ENCODE measurements around the gene LECT2. TPM values are rescaled to one million over a fixed set of nuclear protein-coding genes. Genes with fewer than 3 reads are reported as not detected.

The LECT2 gene
- total RNA-seq, 1 donor from 2014 or later = not detected

DNA sequence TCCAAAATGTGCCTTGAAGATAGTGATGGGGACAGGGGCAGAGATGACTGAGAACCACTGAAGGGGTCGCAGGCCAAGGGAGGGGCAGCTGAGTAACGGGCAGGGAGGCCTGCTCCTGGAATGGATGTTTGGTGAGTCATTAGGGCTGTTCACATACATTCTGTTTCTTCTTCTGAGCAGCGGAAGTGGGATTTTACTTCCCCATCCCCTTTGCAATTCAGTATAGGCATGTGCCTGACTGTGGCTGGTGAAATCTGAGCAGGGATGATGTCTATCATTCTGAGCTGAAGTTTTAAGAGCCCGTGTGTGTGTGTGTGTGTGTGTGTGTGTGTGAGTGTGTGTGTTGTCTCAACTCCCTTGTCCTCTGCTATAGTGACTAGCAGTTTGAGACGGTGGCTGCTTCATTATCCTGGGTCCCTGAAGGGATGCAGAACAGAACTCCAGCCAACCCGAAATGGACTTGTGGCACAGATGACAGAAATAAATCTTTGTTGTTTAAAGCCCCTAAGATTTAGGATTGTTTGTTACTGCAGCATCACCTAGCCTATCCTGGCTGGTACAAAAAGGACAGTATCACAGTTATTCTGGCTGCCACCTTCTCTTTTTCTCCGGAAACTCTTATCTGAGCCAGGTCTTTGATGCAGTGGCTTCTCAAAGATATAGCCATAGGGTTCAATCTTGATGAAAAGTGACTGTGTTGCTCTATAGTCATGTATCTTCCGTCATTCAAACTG, 44.8 kb upstream of the LECT2 start:
- H3K4me3 Mint-ChIP-seq = no peak overlapping the region
- no peak for DNase-seq (ENCODE audit: extremely low spot score, unreplicated experiment)
- no peak for TF ChIP-seq CTCF (conservative IDR thresholded peaks at IDR 0.05)
- H3K27ac Mint-ChIP-seq = no peak overlapping the region
- H3K27me3 Mint-ChIP-seq = peaks cover 42% of the 10 kb centered on the region
- no peaks in the 10 kb centered on the region for H3K9me3 Mint-ChIP-seq
- peaks cover 47% of the 10 kb centered on the region for H3K4me1 Mint-ChIP-seq (ENCODE audit: unreplicated experiment)
- no peaks in the 10 kb centered on the region for H3K36me3 Mint-ChIP-seq

DNA sequence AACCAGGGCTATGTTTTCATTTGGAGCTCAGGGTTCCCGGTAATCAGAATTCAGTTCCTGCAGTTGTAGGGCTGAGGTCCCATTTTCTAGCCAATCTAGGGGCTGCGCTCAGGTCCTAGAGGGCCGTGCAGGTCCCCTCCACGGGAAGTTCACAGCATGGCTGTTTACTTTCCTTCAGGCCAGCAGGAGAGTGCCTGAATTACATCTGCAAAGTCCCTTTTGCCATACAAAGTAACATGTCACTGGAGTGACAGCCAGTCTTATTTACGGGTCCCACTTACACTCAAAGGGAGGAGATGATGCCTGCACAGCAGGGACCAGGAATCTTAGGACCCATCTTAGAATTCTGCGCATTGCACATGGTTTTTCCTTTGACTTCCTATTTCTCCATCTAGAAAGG, 44.1 kb upstream of the LECT2 start:
- H3K4me3 Mint-ChIP-seq = no peak overlapping the region
- H3K9me3 Mint-ChIP-seq = no peaks in the 10 kb centered on the region
- peaks cover 48% of the 10 kb centered on the region for H3K4me1 Mint-ChIP-seq (ENCODE audit: unreplicated experiment)
- peaks cover 46% of the 10 kb centered on the region for H3K27me3 Mint-ChIP-seq
- no peaks in the 10 kb centered on the region for H3K36me3 Mint-ChIP-seq
- H3K27ac Mint-ChIP-seq = no peak overlapping the region
- TF ChIP-seq CTCF (conservative IDR thresholded peaks at IDR 0.05) = no peak
- DNase-seq (ENCODE audit: extremely low spot score, unreplicated experiment) = no peak

- H3K27me3 Mint-ChIP-seq = peaks cover 49% of the 10 kb centered on the region
- H3K27ac Mint-ChIP-seq = no peak overlapping the region
- H3K4me3 Mint-ChIP-seq = no peak overlapping the region
- peaks cover 59% of the 10 kb centered on the region for H3K4me1 Mint-ChIP-seq (ENCODE audit: unreplicated experiment)
- no peaks in the 10 kb centered on the region for H3K9me3 Mint-ChIP-seq
- TF ChIP-seq CTCF (conservative IDR thresholded peaks at IDR 0.05) = no peak
- DNase-seq (ENCODE audit: extremely low spot score, unreplicated experiment) = no peak
- H3K36me3 Mint-ChIP-seq = no peaks in the 10 kb centered on the region
Measured at GRCh38 chr5:135997673-135998335, 43.0 kb upstream of the LECT2 start.

DNA sequence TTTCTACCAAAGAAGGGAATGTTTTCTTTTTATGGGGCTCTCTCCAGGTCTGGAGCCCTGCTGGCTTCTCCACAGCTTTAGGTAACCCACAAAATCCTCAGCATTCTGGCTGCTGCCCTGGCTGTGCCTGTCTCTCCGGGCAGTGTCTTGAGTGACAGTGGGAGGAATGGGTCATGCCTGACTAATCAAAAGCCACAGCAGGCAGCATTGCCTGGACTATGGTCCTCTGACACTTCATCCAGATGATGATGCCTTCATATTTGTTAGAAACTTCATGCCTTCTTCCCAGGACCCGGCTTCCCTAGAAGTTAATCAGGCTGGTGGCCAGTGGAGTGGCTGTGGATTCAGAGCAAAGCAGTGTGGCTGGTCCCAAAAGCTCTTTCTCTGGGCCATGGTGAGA, 41.8 kb upstream of the LECT2 start:
- H3K36me3 Mint-ChIP-seq = no peaks in the 10 kb centered on the region
- no peak for DNase-seq (ENCODE audit: extremely low spot score, unreplicated experiment)
- no peak overlapping the region for H3K27ac Mint-ChIP-seq
- no peaks in the 10 kb centered on the region for H3K9me3 Mint-ChIP-seq
- no peak for TF ChIP-seq CTCF (conservative IDR thresholded peaks at IDR 0.05)
- H3K27me3 Mint-ChIP-seq = peaks cover 52% of the 10 kb centered on the region
- no peak overlapping the region for H3K4me3 Mint-ChIP-seq
- peaks cover 54% of the 10 kb centered on the region for H3K4me1 Mint-ChIP-seq (ENCODE audit: unreplicated experiment)

- H3K9me3 Mint-ChIP-seq = no peaks in the 10 kb centered on the region
- no peak overlapping the region for H3K27ac Mint-ChIP-seq
- DNase-seq (ENCODE audit: extremely low spot score, unreplicated experiment) = no peak
- TF ChIP-seq CTCF (conservative IDR thresholded peaks at IDR 0.05) = no peak
- peaks cover 52% of the 10 kb centered on the region for H3K27me3 Mint-ChIP-seq
- H3K4me3 Mint-ChIP-seq = no peak overlapping the region
- H3K36me3 Mint-ChIP-seq = no peaks in the 10 kb centered on the region
- H3K4me1 Mint-ChIP-seq (ENCODE audit: unreplicated experiment) = peaks cover 53% of the 10 kb centered on the region
Measured at GRCh38 chr5:135995976-135996375, 41.2 kb upstream of the LECT2 start.

All from type B pancreatic cell (in vitro differentiated cells).